ENCODE results near the gene R3HDM2.

DNA sequence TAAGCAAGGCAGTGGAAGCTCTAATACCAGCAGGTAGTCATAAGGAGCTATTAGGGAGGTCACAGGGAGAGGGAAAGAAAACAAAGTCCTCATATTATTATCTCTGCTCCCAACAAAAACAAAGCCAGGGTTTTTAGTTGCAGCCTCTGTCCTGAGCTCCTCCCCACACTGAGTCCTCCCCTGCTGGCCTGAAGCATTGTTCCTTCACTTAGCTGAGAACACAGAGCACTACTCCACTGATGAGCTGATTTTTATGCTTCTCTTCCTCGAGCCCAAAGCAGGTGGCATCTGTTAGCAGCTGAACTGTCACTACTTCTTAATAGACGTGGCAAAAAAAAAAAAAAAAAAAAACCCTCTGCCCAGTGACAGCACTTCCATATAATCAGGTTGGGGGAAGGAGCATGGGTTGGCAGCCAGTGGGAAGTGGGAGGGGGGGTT lies 169.4 kb downstream of the R3HDM2 start:
- TF ChIP-seq, protein P1, sequence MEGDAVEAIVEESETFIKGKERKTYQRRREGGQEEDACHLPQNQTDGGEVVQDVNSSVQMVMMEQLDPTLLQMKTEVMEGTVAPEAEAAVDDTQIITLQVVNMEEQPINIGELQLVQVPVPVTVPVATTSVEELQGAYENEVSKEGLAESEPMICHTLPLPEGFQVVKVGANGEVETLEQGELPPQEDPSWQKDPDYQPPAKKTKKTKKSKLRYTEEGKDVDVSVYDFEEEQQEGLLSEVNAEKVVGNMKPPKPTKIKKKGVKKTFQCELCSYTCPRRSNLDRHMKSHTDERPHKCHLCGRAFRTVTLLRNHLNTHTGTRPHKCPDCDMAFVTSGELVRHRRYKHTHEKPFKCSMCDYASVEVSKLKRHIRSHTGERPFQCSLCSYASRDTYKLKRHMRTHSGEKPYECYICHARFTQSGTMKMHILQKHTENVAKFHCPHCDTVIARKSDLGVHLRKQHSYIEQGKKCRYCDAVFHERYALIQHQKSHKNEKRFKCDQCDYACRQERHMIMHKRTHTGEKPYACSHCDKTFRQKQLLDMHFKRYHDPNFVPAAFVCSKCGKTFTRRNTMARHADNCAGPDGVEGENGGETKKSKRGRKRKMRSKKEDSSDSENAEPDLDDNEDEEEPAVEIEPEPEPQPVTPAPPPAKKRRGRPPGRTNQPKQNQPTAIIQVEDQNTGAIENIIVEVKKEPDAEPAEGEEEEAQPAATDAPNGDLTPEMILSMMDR (conservative IDR thresholded peaks at IDR 0.05; ENCODE audit: low read depth, low read length), result no peak
- no peak for TF ChIP-seq EZH2 (IDR thresholded peaks at IDR 0.05; ENCODE audit: borderline replicate concordance, low read depth, low read length, poor library complexity, severe bottlenecking)

Measured in A673 (cell line).